ENCODE data around the gene AKT3.

AKT3 gene

DNA sequence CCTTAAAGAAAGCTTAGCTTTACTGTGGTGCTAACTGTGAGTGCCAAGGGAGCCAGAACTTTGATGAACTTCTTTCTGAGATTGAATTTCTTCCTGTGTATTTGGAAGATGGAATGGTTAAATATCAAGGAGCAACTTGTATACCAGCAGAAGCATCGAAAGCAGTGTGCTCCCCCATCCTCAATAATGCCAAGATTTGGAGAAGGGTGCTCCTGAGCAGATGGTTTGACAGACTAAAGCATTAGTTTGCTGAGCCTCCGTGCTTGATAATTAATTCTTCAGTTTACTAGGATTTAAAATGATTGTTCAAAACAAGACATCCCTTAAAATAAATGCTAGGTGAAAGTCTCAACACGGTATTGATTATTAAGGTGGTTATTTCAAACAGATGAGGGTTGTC is 42.4 kb upstream of the AKT3 start:
- no peaks in the 10 kb centered on the region for H3K9me3 ChIP-seq (ENCODE audit: insufficient read depth, low read depth, low read length)
- no peaks in the 10 kb centered on the region for H3K79me2 ChIP-seq (ENCODE audit: insufficient read depth, low read length)
- H3K9ac ChIP-seq (ENCODE audit: low read depth, low read length, poor library complexity, severe bottlenecking) = no peak overlapping the region
- no peak overlapping the region for H2AFZ ChIP-seq (ENCODE audit: low read length)
- no peak overlapping the region for H3K4me3 ChIP-seq (ENCODE audit: low read length, poor library complexity, severe bottlenecking)
- no peaks in the 10 kb centered on the region for H3K27me3 ChIP-seq (ENCODE audit: insufficient read depth, low read length, poor library complexity, severe bottlenecking)
- H3F3A ChIP-seq (ENCODE audit: low read depth) = no peaks in the 10 kb centered on the region
- H3K4me1 ChIP-seq (ENCODE audit: insufficient read depth, low read length, poor library complexity, severe bottlenecking) = no peaks in the 10 kb centered on the region
- no peaks in the 10 kb centered on the region for H4K20me1 ChIP-seq (ENCODE audit: insufficient read depth, low read length, poor library complexity, severe bottlenecking)
- no peaks in the 10 kb centered on the region for H3K36me3 ChIP-seq (ENCODE audit: insufficient read depth, low read length)
- no peak overlapping the region for H3K4me2 ChIP-seq (ENCODE audit: low read depth, low read length, poor library complexity, severe bottlenecking)
- no peaks in the 10 kb centered on the region for H3K9me2 ChIP-seq (replicated peaks; ENCODE audit: low read depth, low read length)
- TF ChIP-seq, protein P1, sequence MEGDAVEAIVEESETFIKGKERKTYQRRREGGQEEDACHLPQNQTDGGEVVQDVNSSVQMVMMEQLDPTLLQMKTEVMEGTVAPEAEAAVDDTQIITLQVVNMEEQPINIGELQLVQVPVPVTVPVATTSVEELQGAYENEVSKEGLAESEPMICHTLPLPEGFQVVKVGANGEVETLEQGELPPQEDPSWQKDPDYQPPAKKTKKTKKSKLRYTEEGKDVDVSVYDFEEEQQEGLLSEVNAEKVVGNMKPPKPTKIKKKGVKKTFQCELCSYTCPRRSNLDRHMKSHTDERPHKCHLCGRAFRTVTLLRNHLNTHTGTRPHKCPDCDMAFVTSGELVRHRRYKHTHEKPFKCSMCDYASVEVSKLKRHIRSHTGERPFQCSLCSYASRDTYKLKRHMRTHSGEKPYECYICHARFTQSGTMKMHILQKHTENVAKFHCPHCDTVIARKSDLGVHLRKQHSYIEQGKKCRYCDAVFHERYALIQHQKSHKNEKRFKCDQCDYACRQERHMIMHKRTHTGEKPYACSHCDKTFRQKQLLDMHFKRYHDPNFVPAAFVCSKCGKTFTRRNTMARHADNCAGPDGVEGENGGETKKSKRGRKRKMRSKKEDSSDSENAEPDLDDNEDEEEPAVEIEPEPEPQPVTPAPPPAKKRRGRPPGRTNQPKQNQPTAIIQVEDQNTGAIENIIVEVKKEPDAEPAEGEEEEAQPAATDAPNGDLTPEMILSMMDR (conservative IDR thresholded peaks at IDR 0.05; ENCODE audit: low read length) = no peak

DNA sequence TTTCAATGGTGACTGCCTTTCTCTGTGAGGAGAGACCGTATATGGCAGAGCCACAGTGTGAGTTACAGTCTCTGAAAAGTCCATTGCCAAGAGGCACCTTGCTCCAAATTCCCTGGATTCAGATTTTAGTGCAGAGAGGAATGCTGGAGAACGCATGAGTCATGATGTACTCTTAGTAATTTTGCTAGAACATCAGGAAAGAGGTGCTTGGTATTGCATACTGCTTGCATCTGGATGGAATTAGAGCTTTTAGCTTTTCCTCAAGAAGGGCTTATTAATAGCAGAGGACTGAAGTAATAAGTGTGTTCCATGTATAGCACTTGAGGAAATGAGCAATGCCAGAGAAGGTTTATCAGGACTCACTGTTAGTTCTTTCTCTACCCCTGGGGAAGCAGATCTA is 40.5 kb upstream of the AKT3 start:
- Histone ChIP-seq H2AFZ (ENCODE audit: low read length) (no peak overlapping the region), H4K20me1 (ENCODE audit: insufficient read depth, low read length, poor library complexity, severe bottlenecking) (no peaks in the 10 kb centered on the region), H3F3A (ENCODE audit: low read depth) (no peaks in the 10 kb centered on the region), H3K4me2 (ENCODE audit: low read depth, low read length, poor library complexity, severe bottlenecking) (no peak overlapping the region), H3K9me3 (ENCODE audit: insufficient read depth, low read depth, low read length) (no peaks in the 10 kb centered on the region), H3K27me3 (ENCODE audit: insufficient read depth, low read length, poor library complexity, severe bottlenecking) (no peaks in the 10 kb centered on the region), H3K9me2 (replicated peaks; ENCODE audit: low read depth, low read length) (no peaks in the 10 kb centered on the region), H3K9ac (ENCODE audit: low read depth, low read length, poor library complexity, severe bottlenecking) (no peak overlapping the region), H3K4me3 (ENCODE audit: low read length, poor library complexity, severe bottlenecking) (no peak overlapping the region), H3K79me2 (ENCODE audit: insufficient read depth, low read length) (no peaks in the 10 kb centered on the region), H3K36me3 (ENCODE audit: insufficient read depth, low read length) (no peaks in the 10 kb centered on the region), H3K4me1 (ENCODE audit: insufficient read depth, low read length, poor library complexity, severe bottlenecking) (no peaks in the 10 kb centered on the region)
- no peak for TF ChIP-seq EZH2phosphoT487 (IDR thresholded peaks at IDR 0.05; ENCODE audit: borderline replicate concordance)
- TF ChIP-seq, protein P1 (conservative IDR thresholded peaks at IDR 0.05; ENCODE audit: low read length) = no peak

DNA sequence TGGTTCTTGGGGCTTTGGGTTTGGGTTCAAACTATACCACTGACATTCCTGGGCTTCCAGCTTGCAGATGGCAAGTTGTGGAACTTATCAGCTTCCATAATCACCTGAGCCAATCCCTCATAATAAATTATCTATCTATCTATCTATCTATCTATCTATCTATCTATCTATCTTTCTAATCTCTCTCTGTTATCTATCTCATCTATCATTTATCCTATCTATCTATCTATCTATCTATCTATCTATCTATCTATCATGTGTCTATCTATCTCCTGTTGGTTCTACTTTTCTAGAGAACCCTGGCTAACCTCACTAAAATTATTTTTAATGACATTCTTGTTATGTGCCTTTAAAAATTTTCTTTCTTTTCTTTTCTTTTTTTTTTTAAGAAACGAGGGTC is 35.8 kb upstream of the AKT3 start:
- Histone ChIP-seq H3K9me3 (ENCODE audit: insufficient read depth, low read depth, low read length) (no peaks in the 10 kb centered on the region), H3K36me3 (ENCODE audit: insufficient read depth, low read length) (no peaks in the 10 kb centered on the region), H3K79me2 (ENCODE audit: insufficient read depth, low read length) (no peaks in the 10 kb centered on the region), H3K4me1 (ENCODE audit: insufficient read depth, low read length, poor library complexity, severe bottlenecking) (no peaks in the 10 kb centered on the region), H3K9me2 (replicated peaks; ENCODE audit: low read depth, low read length) (no peaks in the 10 kb centered on the region), H3F3A (ENCODE audit: low read depth) (no peaks in the 10 kb centered on the region), H3K27me3 (ENCODE audit: insufficient read depth, low read length, poor library complexity, severe bottlenecking) (no peaks in the 10 kb centered on the region), H2AFZ (ENCODE audit: low read length) (no peak overlapping the region), H3K4me2 (ENCODE audit: low read depth, low read length, poor library complexity, severe bottlenecking) (no peak overlapping the region), H3K4me3 (ENCODE audit: low read length, poor library complexity, severe bottlenecking) (no peak overlapping the region), H4K20me1 (ENCODE audit: insufficient read depth, low read length, poor library complexity, severe bottlenecking) (no peaks in the 10 kb centered on the region), H3K9ac (ENCODE audit: low read depth, low read length, poor library complexity, severe bottlenecking) (no peak overlapping the region)
- TF ChIP-seq, protein P1 (conservative IDR thresholded peaks at IDR 0.05; ENCODE audit: low read length) = no peak
- no peak for TF ChIP-seq EZH2phosphoT487 (IDR thresholded peaks at IDR 0.05; ENCODE audit: borderline replicate concordance)
